ENCODE results near the gene MARCHF7.

- no peak for TF ChIP-seq CTCF (IDR thresholded peaks at IDR 0.05)
- TF ChIP-seq EP300 (IDR thresholded peaks at IDR 0.05) = no peak
- TF ChIP-seq POLR2A (IDR thresholded peaks at IDR 0.05) = no peak
- no peak for TF ChIP-seq POLR2AphosphoS5 (IDR thresholded peaks at IDR 0.05)
These were observed 27.5 kb upstream of the MARCHF7 start for GRCh38 chr2:159684796-159685195.

All from stomach (tissue), 4 donors.